Testis (tissue), 2 donors: Measurements from ENCODE around the gene MIA.

Experiments
- POLR2A ChIP-seq: fragments of 450-650 bp; IDR thresholded peaks from one replicate; pipeline ENCODE4 v1.6.1; 2017; ENCODE audit warnings: antibody characterized with exemption, mild to moderate bottlenecking, moderate library complexity
- TF ChIP-seq, protein P1 (sequence below), 3 experiments: fragments of 450-650 bp in 2 of 3; fragments of 200-600 bp in 1 of 3; sonication (generic) in 1 of 3; IDR thresholded peaks; one replicate each; pipeline ENCODE4 v1.5.1; 2016 to 2019; ENCODE audit warnings: antibody characterized with exemption in 3 of 3, mild to moderate bottlenecking in 2 of 3, moderate library complexity in 1 of 3

DNA sequence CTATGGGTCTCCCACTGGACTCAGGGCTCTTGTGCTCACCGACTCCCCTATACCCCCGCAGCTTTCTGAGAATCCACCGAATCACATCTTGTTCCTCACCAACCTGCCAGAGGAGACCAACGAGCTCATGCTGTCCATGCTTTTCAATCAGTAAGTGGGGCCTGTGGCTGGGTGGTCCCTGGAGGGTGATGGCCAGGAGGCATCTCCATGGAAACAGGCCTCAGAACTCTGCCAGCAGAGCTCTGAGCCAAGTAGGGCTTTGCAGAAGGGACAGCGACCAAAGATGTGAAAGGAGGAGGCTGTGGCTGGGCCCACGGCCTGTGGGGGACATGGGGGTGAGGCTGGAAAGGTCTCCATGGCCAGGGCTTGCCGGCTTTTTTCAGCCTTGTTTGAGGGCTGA lies 11.8 kb upstream of the MIA start:
- TF ChIP-seq, protein P1, sequence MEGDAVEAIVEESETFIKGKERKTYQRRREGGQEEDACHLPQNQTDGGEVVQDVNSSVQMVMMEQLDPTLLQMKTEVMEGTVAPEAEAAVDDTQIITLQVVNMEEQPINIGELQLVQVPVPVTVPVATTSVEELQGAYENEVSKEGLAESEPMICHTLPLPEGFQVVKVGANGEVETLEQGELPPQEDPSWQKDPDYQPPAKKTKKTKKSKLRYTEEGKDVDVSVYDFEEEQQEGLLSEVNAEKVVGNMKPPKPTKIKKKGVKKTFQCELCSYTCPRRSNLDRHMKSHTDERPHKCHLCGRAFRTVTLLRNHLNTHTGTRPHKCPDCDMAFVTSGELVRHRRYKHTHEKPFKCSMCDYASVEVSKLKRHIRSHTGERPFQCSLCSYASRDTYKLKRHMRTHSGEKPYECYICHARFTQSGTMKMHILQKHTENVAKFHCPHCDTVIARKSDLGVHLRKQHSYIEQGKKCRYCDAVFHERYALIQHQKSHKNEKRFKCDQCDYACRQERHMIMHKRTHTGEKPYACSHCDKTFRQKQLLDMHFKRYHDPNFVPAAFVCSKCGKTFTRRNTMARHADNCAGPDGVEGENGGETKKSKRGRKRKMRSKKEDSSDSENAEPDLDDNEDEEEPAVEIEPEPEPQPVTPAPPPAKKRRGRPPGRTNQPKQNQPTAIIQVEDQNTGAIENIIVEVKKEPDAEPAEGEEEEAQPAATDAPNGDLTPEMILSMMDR (IDR thresholded peaks at IDR 0.05) = no peak
- TF ChIP-seq POLR2A = no peak
